Endothelial cell of umbilical vein (primary cell): ENCODE results near the gene FBH1.

Experiments
- CTCF ChIP-seq, 2 donors: IDR thresholded peaks; 1 replicate in 1 of 2; 2 replicates in 1 of 2; pipeline ENCODE4 v1.5.1; 2011; ENCODE audit warnings: low read length in 2 of 2, mild to moderate bottlenecking in 2 of 2, moderate library complexity in 2 of 2, control low read depth in 1 of 2, inconsistent platforms in 1 of 2, low read depth in 1 of 2; ENCODE audit not compliant: insufficient read depth in 1 of 2; ENCODE audit errors: extremely low read depth in 1 of 2
- EZH2 ChIP-seq: IDR thresholded peaks from 2 replicates; pipeline ENCODE4 v1.6.1; 2012; ENCODE audit warnings: borderline replicate concordance, low read depth, mild to moderate bottlenecking, moderate library complexity, low read length, inconsistent platforms; ENCODE audit not compliant: severe bottlenecking
- JUN ChIP-seq: IDR thresholded peaks from 2 replicates; pipeline ENCODE4 v1.6.1; 2011; ENCODE audit warnings: borderline replicate concordance, low read depth; ENCODE audit not compliant: insufficient read length, insufficient read depth

GRCh38 chr10:5889624-5890451 lies at the start of gene FBH1, which contains the start of gene ANKRD16:
- TF ChIP-seq CTCF (IDR thresholded peaks at IDR 0.05; ENCODE audit: extremely low read depth in 1 of 2, insufficient read depth in 1 of 2, low read depth in 1 of 2, low read length in 2 of 2), result no peak
- TF ChIP-seq EZH2, result no peak
- no peak for TF ChIP-seq JUN
